ENCODE results near the gene LMAN2L. TPM values are rescaled to one million over a fixed set of nuclear protein-coding genes. Genes with fewer than 3 reads are reported as not detected.

The LMAN2L gene
- total and polyA plus RNA-seq, 4 donors, result 6.4 to 15.1 (median 12.3) TPM

DNA sequence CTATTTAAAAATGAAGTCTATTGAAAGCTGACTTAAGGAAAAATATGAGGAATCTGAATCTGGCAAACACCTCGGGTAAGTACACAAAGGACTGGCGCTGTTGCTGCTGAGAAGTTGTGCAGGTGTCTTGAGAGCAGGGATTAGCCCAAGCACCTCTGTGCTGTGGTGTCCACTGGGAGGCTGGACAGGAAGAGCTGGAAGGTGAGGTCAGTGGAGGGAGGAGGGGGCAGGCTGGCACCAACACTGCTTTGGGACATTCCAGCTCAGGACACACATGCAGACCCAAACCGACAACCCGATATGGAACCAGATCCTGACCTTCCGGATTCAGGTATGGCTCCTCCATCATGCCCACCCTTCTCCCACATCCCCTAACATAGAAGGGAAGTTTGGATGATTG, 76.7 kb downstream of the LMAN2L start:
- Histone ChIP-seq H3K27ac (ENCODE audit: low read depth in 1 of 2, low read length in 2 of 2) (no peak overlapping the region), H3K27me3 (ENCODE audit: control insufficient read depth in 4 of 4, insufficient read depth in 4 of 4, low read length in 3 of 4) (no peaks in the 10 kb centered on the region), H3K9me3 (ENCODE audit: control insufficient read depth in 4 of 4, low read length in 3 of 4) (peaks cover 0 to 4% (median 0%) of the 10 kb centered on the region in 4 donors), H3K9ac (ENCODE audit: low read depth in 1 of 2, low read length in 2 of 2) (no peak overlapping the region), H3K4me1 (ENCODE audit: control insufficient read depth in 4 of 4, insufficient read depth in 4 of 4, low read length in 3 of 4) (no peaks in the 10 kb centered on the region), H3K4me3 (ENCODE audit: low read depth in 1 of 3, low read length in 3 of 3) (no peak overlapping the region), H3K36me3 (ENCODE audit: control insufficient read depth in 4 of 4, insufficient read depth in 3 of 4, low read depth in 1 of 4, low read length in 3 of 4) (no peaks in the 10 kb centered on the region)
- WGBS, result 89% methylated on average over 5 of the region's 5 CpGs
- TF ChIP-seq FOXA1 (IDR thresholded peaks at IDR 0.05) (no peak), MAX (IDR thresholded peaks at IDR 0.05) (no peak), HNF4G (IDR thresholded peaks at IDR 0.05) (no peak), TAF1 (conservative IDR thresholded peaks at IDR 0.05) (no peak), SP1 (IDR thresholded peaks at IDR 0.05) (no peak), JUND (IDR thresholded peaks at IDR 0.05) (no peak), HNF4A (conservative IDR thresholded peaks at IDR 0.05) (no peak), RXRA (IDR thresholded peaks at IDR 0.05) (no peak), YY1 (IDR thresholded peaks at IDR 0.05) (no peak), FOXA2 (IDR thresholded peaks at IDR 0.05) (no peak), EGR1 (IDR thresholded peaks at IDR 0.05; ENCODE audit: low read depth in 2 of 2) (no peak), NR2F2 (IDR thresholded peaks at IDR 0.05) (no peak)
- TF ChIP-seq, protein P1, sequence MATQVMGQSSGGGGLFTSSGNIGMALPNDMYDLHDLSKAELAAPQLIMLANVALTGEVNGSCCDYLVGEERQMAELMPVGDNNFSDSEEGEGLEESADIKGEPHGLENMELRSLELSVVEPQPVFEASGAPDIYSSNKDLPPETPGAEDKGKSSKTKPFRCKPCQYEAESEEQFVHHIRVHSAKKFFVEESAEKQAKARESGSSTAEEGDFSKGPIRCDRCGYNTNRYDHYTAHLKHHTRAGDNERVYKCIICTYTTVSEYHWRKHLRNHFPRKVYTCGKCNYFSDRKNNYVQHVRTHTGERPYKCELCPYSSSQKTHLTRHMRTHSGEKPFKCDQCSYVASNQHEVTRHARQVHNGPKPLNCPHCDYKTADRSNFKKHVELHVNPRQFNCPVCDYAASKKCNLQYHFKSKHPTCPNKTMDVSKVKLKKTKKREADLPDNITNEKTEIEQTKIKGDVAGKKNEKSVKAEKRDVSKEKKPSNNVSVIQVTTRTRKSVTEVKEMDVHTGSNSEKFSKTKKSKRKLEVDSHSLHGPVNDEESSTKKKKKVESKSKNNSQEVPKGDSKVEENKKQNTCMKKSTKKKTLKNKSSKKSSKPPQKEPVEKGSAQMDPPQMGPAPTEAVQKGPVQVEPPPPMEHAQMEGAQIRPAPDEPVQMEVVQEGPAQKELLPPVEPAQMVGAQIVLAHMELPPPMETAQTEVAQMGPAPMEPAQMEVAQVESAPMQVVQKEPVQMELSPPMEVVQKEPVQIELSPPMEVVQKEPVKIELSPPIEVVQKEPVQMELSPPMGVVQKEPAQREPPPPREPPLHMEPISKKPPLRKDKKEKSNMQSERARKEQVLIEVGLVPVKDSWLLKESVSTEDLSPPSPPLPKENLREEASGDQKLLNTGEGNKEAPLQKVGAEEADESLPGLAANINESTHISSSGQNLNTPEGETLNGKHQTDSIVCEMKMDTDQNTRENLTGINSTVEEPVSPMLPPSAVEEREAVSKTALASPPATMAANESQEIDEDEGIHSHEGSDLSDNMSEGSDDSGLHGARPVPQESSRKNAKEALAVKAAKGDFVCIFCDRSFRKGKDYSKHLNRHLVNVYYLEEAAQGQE (IDR thresholded peaks at IDR 0.05), result no peak
- TF ChIP-seq, protein P2, sequence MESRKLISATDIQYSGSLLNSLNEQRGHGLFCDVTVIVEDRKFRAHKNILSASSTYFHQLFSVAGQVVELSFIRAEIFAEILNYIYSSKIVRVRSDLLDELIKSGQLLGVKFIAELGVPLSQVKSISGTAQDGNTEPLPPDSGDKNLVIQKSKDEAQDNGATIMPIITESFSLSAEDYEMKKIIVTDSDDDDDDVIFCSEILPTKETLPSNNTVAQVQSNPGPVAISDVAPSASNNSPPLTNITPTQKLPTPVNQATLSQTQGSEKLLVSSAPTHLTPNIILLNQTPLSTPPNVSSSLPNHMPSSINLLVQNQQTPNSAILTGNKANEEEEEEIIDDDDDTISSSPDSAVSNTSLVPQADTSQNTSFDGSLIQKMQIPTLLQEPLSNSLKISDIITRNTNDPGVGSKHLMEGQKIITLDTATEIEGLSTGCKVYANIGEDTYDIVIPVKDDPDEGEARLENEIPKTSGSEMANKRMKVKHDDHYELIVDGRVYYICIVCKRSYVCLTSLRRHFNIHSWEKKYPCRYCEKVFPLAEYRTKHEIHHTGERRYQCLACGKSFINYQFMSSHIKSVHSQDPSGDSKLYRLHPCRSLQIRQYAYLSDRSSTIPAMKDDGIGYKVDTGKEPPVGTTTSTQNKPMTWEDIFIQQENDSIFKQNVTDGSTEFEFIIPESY (IDR thresholded peaks at IDR 0.05), result no peak
- TF ChIP-seq, protein P3, sequence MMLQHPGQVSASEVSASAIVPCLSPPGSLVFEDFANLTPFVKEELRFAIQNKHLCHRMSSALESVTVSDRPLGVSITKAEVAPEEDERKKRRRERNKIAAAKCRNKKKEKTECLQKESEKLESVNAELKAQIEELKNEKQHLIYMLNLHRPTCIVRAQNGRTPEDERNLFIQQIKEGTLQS (IDR thresholded peaks at IDR 0.05), result no peak
- DNase-seq (ENCODE audit: low spot score), result no peak

DNA sequence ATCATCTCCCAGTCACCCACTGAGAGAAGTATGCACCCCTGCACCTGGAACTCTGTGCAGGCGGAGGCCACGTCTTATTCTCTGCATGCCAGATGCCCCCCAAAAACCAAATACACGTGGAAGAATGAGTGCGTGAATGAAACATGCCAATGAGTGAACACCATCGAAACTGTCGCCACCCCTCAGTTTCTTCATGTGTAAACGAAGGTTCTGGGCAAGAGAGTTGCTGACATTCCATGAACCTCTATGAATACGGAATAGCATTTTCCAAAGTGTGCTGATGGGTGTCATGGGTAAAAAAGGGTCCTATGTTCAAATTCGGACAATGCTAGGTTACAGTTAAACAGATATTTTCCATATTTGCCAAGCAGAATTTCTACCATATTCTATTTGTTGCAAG, 77.5 kb downstream of the LMAN2L start:
- no peak for DNase-seq (ENCODE audit: low spot score)

More for the DNA sequence above, 77.5 kb downstream of the LMAN2L start:
- H3K9ac ChIP-seq (ENCODE audit: low read depth in 1 of 2, low read length in 2 of 2), result no peak overlapping the region
- H3K4me1 ChIP-seq (ENCODE audit: control insufficient read depth in 4 of 4, insufficient read depth in 4 of 4, low read length in 3 of 4), result no peaks in the 10 kb centered on the region
- 92% methylated on average over 9 of the region's 9 CpGs for WGBS
- peaks cover 0 to 4% (median 0%) of the 10 kb centered on the region in 4 donors for H3K9me3 ChIP-seq (ENCODE audit: control insufficient read depth in 4 of 4, low read length in 3 of 4)
- TF ChIP-seq, protein P3 (IDR thresholded peaks at IDR 0.05), result no peak
- no peak for TF ChIP-seq HNF4G (IDR thresholded peaks at IDR 0.05)
- TF ChIP-seq FOXA2 (IDR thresholded peaks at IDR 0.05), result no peak
- no peak for TF ChIP-seq TAF1 (conservative IDR thresholded peaks at IDR 0.05)
- TF ChIP-seq HNF4A (conservative IDR thresholded peaks at IDR 0.05), result no peak
- TF ChIP-seq MAX (IDR thresholded peaks at IDR 0.05), result no peak
- no peak for TF ChIP-seq NR2F2 (IDR thresholded peaks at IDR 0.05)
- no peak for TF ChIP-seq FOXA1 (IDR thresholded peaks at IDR 0.05)
- TF ChIP-seq YY1 (IDR thresholded peaks at IDR 0.05), result no peak
- no peak for TF ChIP-seq EGR1 (IDR thresholded peaks at IDR 0.05; ENCODE audit: low read depth in 2 of 2)
- TF ChIP-seq, protein P2 (IDR thresholded peaks at IDR 0.05), result no peak
- TF ChIP-seq GABPA (IDR thresholded peaks at IDR 0.05 in 1 of 2, conservative IDR thresholded peaks at IDR 0.05 in 1 of 2), result no peak
- TF ChIP-seq RXRA (IDR thresholded peaks at IDR 0.05), result no peak
- TF ChIP-seq, protein P1 (IDR thresholded peaks at IDR 0.05), result no peak
- no peak for TF ChIP-seq RAD21 (IDR thresholded peaks at IDR 0.05)
- no peak overlapping the region for H3K4me3 ChIP-seq (ENCODE audit: low read depth in 1 of 3, low read length in 3 of 3)
- no peaks in the 10 kb centered on the region for H3K36me3 ChIP-seq (ENCODE audit: control insufficient read depth in 4 of 4, insufficient read depth in 3 of 4, low read depth in 1 of 4, low read length in 3 of 4)
- no peaks in the 10 kb centered on the region for H3K27me3 ChIP-seq (ENCODE audit: control insufficient read depth in 4 of 4, insufficient read depth in 4 of 4, low read length in 3 of 4)
- H3K27ac ChIP-seq (ENCODE audit: low read depth in 1 of 2, low read length in 2 of 2), result no peak overlapping the region
